NAMALWA (cell line): Measurements from ENCODE around the gene RUNX1.

Experiments used
- DNase-seq: peaks from one replicate; pipeline ENCODE4 v3.0.0-alpha.2; 2015; ENCODE audit warnings: low spot score

RUNX1 gene

DNA sequence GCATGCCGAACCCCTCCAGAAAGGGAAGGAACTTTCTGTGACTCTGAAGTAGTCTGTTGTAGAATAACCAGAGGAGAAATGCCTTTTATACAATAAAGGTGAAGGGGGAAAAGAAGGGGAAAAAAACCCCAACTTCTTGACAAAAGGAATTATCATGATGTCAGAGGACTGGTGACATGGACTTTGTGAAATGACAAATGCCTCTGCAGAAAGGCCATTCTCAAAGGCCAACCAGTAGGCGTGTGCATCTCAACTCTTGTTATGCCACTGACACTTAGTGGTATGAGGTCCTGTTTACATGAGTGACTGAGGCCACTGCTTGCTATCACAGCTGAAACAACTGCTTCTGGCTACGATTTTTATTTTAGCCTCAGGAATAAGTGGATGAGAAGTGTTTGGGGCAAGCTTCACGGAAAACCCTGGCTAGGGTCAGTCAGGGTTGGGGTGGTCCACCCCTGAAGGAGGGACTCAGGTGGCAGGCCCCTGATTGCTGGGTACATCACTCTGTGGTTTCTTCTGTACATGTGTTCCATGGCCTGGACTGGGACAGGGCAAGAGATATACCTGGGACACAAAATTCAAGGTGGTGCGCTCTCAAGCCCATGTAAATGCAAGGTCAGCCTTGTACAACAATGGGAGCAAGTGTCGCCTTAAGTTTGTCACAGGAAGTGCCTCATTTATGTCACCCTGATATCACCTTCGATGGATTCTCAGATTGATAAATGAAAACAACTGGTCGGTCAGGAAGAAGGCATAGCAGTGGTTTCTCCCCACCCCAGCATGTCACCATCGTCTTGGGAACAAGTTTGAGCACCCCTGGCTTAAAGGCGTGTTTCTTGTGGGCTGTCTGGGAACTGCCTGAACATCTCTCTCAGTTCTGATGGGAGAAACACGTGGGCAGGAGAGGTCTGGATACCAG is 12.4 kb downstream of the RUNX1 start:
- no peak for DNase-seq

DNA sequence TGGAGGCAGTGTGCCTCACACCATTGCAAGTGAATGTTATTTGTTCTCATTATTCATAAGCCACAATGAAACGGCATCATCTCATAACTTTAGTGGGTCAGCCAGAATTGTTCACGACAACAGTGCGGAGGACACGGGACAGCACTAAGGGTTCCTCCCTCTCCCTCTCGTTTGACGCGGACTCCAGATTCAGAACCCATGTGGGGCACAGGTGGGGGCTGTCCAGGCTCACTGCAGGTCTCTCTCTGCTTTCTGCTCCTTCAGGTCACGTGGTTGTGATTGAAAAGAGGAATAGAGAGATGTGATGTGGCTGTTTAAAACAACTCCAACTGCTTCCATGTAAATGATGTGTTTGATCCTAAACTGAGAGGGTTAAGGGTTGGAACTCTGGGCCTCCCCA is 13.5 kb downstream of the RUNX1 start:
- DNase-seq, result no peak

DNA sequence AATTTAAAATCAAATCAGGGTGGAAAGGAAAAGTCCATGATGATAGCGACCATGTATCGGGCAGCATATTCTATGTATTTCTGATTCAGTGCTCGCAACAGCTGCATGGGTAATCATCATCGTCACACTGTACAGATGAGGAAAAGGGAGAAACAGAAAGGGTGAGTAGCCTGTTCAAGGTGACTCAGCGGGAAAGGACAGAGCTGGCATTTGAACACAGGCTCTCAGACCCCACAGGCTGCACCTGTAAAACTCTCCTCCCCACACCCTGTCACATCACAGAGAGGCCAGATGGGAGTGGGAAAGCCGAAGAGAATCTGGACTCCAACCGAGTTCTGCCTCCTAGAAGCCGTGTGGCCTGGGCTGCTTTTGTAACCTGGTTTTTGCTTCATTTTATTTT is 14.0 kb downstream of the RUNX1 start:
- DNase-seq, result no peak

DNA sequence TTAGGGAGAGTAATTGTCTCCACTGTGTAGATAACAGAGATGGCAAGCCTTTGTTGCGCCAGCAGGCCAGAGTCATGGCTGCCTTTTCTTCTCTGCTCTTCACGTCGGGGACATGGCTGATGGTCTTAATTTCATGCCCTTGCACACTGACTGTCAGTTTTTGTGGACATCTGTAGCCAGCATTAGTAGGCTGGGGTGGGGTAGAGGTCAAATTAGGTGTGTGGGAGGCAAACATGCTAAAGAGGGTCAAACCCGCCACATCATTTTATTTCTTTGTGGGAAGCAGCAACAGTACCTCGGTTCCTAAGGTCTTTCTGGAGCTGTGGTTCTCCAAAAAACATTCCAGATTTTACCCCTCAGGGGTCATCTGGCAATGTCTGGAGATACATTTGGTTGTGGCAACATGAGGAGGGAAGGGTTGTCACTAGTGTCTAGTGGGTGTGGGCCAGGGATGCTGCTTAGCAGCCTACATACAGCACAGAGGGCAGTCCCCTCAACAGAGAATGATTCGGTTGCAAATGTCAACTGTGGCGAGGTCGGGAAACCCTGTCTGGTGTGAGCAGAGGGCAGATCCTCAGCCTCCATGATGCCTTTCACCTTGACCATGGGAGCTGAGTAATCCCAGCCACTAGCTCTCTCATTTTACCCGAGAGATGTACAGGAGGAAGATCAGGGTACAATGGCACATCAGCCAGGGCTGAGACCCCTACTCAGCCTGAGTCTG is 14.7 kb downstream of the RUNX1 start:
- DNase-seq, result no peak

DNA sequence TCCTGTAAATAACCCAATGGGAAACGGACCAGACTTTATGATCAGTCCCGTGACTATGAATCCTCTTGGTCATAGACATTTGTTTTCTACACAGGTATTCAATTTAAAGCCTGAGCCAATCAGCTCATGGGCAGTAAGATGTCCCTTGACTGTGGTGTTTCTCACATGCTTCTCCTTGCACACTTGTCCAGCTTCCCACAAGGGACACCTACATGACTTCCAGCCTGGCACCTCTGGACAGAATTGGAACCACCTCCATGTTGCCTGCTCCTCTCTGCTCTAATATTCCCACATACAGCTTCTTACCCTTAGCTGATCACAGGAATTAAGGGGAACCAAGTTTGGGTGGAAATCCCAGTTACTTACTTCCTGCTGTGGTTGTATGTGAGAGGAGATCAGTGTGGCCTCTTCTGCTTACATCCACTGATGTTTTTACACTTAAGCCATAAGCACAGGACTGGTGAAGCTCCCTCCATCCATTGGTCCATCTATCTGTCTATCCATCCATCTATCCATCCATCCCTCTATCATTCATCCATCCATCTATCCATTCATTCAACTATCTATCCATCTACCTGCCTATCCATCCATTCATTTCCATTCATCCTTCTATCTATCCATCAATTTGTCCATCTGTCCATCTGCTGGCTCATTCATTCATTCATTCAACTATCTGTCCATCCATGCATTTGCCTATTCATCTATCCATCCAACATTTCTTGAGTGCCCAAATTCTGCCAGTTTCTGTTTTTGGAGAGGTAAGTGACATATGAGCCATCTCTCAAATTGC is 16.4 kb downstream of the RUNX1 start:
- DNase-seq, result no peak

DNA sequence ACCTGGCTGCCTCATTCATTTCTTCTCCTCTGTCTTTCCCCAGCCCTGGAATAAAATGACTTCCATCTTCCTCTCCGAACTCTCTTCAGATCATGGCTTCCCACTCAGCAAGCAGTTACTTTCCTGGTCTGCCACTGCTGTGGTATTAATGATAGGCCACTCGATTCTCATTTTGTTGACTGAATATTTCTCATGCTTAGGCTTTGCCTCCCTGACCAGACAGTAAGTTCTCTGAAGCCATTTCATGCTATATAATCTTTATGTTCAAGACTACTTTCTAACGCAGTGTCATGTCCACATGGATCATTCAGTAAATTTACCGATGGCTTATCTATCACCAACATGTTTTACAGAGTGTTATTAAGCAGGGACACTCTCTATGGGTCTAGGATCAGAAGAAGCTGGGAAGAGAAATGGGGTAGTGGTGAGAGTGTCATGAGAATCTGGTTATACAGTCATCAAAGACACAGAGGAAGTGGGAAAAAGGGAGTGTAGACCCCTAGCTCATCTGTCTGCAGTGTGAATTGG is 20.6 kb downstream of the RUNX1 start:
- DNase-seq, result no peak

DNA sequence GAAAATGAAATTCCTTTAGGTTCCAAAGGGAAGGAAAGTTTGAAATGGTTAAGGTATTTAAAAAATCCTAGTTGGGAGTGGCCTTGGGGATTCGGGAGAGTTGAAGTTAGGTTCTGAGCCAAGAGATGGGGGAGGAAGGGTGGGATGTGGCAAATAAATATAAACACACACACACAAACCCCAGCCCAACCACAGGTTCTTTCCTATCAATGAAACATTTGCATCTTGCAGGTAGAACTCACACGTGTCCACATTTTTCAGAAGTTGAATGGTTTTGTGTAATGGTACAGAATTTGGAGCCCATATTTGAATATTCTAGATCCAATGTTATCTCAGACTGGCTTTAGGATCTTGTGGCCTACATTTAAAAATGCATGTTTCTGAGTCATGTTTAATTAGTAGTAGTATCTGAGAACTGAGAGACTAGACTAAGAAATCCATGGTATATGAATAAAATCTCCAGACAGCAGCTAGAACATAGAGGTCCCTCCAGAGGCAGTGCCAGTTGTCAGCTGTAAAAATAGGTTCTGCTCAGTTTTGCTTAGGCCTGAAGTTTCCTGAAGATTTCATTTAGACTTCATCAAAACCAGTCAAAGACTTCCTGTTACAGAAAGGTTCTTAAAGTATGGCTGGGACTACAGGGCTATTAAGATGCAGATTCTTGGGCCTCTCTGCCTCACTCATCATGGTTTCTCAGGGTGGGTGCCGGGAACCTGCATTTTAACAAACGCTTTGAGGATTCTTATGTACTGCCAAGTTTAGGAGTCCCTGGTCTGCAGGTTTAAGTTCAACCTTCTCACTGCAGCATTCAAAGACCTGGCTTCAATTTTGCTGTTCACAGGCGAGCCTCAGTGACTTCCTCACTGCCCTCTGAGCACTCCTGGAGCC is 21.3 kb downstream of the RUNX1 start:
- peak; percentile 44 for DNase-seq

DNA sequence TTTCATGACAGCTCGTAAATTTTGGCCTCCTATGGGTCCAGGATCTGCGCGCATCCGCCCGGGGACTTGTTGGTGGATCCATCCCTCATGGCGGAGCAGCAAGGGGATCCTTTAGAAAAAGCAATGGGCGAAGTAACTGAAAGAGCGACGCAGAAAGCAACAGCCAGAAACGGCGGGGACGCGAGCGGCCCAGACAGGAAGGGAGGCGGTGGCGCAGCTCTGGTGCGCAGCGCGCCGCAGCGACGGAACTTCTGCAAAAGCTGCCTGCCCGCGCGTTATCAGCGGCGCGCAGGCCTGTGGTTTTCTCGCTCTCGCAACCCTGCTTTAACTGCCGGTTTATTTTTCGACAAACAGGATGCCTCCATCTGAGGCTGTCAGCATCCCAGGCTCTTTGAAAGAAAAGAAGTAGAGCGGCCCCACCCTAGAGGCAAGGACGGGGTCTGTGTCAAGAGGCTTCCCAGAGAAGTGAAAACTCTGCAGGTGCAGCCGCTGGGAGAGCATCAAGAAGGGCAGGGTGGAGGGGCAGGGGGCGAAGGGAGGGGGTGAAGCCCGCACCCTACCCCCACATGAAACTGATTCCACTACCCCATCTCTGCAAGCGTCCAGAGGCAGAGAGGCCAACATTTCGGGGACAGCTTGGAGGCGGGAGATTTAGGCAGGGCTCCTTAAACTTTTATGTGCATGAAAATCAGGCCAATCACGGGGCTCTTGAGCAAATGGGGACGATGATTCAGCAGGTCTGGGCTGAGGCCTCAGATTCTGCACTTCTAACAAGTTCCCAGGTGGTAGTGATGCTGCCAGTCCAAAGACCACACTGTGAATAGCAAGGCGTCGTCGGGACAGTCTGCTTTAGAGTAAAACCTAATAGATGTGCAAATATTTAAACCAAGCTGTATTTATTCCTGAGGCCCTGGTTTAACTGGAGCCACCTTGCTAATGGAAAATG is 22.2 kb downstream of the RUNX1 start:
- DNase-seq, result peak; percentile 88

DNA sequence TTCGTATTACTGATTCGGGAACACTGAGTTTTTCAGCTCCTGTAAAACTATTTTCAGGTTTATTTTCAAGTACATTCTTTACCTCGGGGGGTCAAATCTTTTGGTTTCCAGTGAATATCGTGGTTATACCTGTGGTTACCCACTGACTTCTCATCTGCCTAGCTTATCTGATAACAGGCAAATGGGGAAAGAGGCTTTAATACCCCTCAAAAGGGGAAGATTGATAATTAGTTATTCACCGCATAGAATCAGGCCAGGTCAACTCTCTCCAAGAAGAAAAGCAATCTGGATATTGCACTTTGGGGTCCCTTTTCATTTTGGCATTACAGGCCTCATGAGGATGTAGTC is 23.0 kb downstream of the RUNX1 start:
- DNase-seq, result no peak

DNA sequence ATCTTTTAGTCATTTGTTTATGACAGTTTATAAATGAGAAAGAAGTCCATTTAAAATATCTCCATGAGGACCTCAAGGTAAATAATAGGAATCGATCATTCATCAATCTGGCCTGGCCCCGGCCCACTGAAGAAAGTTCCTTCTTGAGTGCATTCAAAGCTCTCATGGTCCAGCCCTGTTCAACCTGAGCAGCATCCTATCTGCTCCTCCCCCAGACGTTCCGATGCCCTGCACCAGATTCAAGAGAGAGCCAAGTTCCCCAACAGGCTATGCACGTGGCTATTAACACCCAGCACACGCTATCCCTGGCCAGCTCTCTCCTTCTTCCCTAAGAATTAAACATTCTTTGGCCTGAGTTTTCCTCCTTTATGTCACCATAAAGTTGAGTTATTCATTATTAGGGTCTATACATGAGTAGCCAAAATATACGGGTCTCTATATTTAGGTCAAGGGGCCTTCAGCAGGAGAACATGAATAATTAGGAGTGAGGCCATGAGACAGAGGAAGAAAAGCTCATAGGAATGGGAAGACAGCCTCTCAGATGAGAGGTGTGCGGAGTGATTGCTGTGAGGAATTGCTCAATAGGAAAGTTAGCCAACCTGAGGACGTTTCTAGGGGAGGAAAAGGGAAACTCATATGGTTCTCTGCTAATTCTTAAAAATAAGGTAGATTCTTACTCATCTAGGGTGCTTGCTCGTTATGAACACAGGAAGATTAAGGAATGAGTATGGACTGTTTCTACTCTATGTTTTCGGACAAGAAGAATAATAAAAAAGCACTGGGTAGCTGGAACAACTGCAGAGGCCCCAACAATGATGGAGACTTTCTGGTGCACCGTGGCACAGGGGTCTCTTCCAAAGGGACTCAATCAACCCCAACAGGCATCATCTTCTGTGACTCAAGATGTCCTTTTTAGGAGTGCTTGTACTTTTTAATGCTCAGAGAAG is 23.6 kb downstream of the RUNX1 start:
- no peak for DNase-seq

DNA sequence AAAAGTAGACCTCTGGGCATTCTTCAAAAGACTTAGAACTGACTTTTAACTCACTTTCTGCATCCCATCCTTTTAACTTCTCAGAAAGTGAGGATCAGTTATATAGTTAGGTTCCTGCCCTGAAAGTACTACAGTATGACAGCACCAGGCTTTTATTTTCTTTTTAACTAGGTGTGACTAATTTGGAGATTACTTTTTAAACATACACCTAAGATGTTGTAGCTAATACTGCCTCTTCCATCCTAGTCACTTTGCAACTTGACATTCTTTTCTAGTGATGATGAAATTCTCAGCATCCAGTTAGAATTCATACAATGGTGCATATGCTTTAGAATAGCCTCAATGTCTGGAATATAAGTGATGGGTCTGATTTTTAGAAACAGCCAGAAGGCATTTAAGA is 24.6 kb downstream of the RUNX1 start:
- no peak for DNase-seq

DNA sequence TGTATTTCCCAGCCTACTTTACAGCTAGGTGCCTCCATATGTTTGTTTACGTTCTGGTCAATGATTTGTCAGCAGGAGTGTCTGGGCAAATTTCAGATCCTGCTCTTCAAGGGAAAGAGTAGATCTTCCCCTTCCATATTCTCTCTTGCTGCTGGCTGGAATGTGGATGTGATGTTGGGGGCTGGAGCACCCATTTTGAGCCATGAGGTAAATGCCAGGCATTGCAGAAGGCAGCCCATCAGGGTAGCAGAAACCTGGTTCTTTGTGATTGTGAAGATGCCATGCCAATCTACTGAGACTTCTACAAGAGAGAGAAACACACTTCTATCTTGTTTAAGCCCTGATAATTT is 25.1 kb downstream of the RUNX1 start:
- no peak for DNase-seq

DNA sequence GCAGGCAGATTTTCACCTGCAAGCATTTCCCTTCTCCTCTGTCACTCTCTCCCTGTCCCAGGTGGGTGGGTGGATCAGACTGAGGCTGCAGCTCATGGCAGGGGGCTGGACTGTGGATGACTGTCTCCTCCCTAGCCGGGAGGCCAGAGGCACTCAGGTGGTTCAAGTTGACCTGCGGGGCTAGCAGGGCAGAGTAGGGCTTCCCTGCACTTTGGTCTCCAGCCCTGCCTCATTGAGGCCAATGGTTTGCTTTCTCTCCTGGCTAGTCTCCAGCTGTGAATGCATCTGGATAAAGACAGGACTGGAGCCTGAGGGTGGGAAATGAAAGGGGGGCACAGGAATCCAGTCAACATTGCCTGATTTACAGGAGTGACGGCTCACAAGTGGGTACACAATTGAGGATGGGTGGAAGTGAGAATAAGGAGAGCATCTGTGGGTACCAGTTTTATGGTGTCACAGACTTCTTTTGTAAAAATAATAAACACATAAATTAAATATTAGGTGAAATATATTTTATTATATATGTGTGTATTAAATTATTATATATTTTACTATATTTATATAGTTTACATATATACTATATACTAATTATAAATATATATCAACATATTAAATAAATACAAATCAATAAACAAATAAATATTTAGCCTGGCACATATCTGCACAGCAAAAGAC is 25.6 kb downstream of the RUNX1 start:
- DNase-seq, result no peak

DNA sequence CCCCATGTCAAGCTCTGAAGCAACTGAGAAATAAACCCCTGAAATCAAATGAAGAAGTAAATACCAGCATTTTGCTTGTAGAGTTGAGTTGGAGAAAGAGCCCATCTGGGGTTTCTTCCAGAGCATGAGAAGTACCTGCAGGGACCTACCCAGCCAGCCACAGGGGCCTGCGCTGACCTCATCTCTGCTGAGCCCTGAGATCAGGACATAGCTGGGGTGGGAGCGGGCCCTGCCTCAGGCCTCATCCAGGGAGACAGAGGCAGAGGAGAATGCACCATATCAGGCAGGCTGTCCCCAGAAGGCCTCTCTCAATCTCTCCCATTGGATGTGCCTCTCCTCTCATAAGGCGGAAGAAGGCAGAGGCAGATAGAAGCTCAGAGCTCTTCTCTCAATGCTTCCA is 27.6 kb downstream of the RUNX1 start:
- no peak for DNase-seq

DNA sequence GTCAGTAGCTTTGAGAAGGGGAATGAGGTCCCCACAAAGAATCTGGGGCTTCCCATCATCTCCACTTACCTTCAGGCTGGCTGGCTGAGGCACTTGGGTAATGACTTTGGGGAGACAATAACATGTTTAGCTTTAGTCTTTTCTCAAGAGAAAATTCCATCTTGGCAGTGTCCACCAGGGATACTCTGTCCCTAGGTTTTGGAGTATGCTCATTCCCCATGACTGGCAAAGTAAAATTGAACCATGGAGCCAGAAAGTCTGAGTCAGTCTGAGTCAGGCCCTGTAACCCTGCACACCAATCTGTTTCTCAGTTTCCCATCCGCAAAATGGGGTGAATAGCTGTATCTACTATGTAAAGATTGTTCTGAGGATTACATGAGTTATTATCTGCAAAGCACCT is 28.2 kb downstream of the RUNX1 start:
- DNase-seq, result no peak

DNA sequence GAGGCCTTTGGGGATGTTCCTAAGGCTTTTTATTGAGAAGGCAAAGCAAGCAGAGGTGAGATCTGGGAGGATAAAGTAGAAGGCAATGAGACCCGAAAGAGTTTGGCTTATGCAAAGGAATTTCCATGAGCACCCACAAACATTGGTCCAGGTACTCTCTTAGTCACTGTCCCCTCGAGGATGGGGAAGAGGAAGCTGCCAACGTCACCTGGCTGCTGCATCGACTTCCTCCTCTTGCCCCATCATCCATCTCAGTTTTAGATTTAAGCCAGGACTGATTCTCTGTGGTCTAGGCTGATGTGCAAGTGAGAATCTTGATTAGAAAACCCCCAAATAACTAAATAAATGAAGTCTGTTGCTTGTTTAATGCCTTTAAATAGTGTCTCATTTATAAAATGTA is 28.7 kb downstream of the RUNX1 start:
- no peak for DNase-seq

DNA sequence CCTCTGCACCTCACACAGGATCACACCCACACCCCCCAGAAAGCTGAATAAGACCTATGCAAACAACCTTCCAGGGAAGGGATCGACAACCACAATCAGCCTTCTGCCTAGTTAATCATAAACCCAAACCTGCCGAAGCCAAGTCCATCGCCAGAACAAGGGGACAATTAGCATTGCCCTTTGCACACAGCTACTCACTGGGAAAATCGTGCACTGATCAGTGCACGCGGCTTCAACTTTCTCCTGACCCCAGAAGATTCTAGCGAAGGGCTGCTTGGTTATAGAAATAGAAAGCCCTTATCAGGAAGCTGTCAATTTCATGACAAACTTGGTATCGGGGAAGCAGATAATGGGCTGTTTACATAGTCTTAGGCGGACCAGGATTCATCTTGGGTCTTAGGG is 29.5 kb downstream of the RUNX1 start:
- no peak for DNase-seq

DNA sequence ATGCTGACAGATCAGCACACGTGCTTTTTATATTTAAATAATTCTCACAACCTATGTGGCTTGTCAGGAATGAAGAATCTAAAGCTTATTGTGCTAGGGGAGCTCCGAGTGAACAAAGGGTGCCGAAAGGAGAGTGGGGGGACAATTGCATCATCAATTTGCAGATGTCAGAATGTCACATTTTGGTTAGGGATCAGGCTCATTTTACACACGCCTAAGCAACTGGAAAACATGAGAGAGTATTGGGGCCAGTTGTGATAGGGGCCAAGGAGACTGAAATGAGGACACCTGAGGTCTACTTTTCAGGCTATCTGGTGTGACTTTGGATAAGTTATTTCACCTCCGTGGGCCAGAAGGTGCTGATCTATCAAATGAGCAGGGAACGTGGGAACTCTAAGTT is 31.8 kb downstream of the RUNX1 start:
- no peak for DNase-seq
